GM21717 (cell line): ENCODE results near the gene NPDC1.
"Not testable (repeated sequence)": the region's sequence is repeated elsewhere in the genome, so short reads cannot be mapped to it uniquely, and the experiment has no call there.

ENCODE experiments used
- ATAC-seq: cut with Tn5 transposase; IDR thresholded peaks from one replicate; pipeline ENCODE4 v1.9.1; 2021; ENCODE audit warnings: mild to moderate bottlenecking, moderate library complexity; ENCODE audit not compliant: unreplicated experiment

The NPDC1 gene

GRCh38 chr9:137041124-137041523, 4.9 kb downstream of the NPDC1 start:
- no peak for ATAC-seq

GRCh38 chr9:137040568-137040967, 5.4 kb downstream of the NPDC1 start:
- no peak for ATAC-seq

GRCh38 chr9:137039611-137040366, 6.2 kb downstream of the NPDC1 start:
- ATAC-seq = no peak

- ATAC-seq = no peak
Observed at GRCh38 chr9:137038916-137039315, 7.1 kb downstream of the NPDC1 start.

- ATAC-seq = no peak
Observed at GRCh38 chr9:137037483-137037882, 8.5 kb downstream of the NPDC1 start.

GRCh38 chr9:137037035-137037434, 8.9 kb downstream of the NPDC1 start:
- no peak for ATAC-seq

- ATAC-seq = no peak
Observed at GRCh38 chr9:137035937-137036336, 10.0 kb downstream of the NPDC1 start.

GRCh38 chr9:137035507-137035834, 10.5 kb downstream of the NPDC1 start:
- no peak for ATAC-seq

GRCh38 chr9:137034709-137035506, 11.1 kb downstream of the NPDC1 start:
- ATAC-seq = peak; percentile 54

- no peak for ATAC-seq
Observed at GRCh38 chr9:137034039-137034708, 11.8 kb downstream of the NPDC1 start.

- ATAC-seq = not testable (repeated sequence)
Observed at GRCh38 chr9:137033481-137033880, 12.5 kb downstream of the NPDC1 start.

- no peak for ATAC-seq
Observed at GRCh38 chr9:137032858-137033257, 13.1 kb downstream of the NPDC1 start.

- ATAC-seq = no peak
Observed at GRCh38 chr9:137031904-137032640, 13.9 kb downstream of the NPDC1 start, which contains the start of gene FUT7. TSS of gene FUT7 (minus strand) at chr9:137032088. CDS start at chr9:137031991, 97 bp downstream.

- no peak for ATAC-seq
Observed at GRCh38 chr9:137030538-137031527, 15.1 kb downstream of the NPDC1 start.

- no peak for ATAC-seq
Observed at GRCh38 chr9:137030006-137030405, 16.0 kb downstream of the NPDC1 start.

GRCh38 chr9:137029058-137029936, 16.7 kb downstream of the NPDC1 start:
- no peak for ATAC-seq

- ATAC-seq = no peak
Observed at GRCh38 chr9:137028263-137029057, 17.5 kb downstream of the NPDC1 start.
